Measurements from ENCODE around the gene RNF213.
"Not testable (repeated sequence)": the region's sequence is repeated elsewhere in the genome, so short reads cannot be mapped to it uniquely, and the experiment has no call there.

Gene RNF213

DNA sequence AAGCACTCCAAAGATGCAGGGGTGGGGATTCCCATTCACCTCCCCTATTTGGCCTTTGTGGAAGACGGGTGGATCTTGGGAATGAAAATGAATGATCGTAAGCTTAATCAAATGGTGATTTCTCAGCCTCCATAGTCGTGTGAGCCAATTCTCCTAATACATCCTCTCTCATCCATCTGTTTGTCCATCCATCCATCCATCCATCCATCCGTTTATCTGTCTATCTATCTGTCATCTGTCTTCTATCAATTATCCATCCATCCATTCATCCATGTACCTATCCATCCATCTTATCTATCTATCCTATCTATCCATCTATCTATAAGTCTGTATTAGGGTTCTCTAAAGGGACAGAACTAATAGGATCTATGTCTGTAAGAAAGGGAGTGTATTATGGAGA is 7.8 kb downstream of the RNF213 start:
- no peak for DNase-seq (ENCODE audit: low read depth in 2 of 2)

DNA sequence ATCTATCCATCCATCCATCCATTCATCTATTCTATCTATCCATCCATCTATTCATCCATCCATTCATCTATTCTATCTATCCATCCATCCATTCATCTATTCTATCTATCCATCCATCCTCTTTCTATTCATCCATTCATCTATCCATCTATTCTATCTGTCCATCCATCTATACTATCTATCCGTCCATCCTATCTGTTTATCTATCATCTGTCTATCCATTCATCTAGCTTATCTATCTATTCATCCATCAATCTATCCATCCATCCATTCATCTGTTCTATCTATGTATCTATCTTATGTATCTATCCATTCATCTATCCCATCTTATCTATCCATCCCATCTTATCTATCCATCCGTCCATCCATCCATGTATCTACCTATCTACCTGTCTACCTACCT is 8.8 kb downstream of the RNF213 start:
- no peak for DNase-seq (ENCODE audit: low read depth in 2 of 2)

DNA sequence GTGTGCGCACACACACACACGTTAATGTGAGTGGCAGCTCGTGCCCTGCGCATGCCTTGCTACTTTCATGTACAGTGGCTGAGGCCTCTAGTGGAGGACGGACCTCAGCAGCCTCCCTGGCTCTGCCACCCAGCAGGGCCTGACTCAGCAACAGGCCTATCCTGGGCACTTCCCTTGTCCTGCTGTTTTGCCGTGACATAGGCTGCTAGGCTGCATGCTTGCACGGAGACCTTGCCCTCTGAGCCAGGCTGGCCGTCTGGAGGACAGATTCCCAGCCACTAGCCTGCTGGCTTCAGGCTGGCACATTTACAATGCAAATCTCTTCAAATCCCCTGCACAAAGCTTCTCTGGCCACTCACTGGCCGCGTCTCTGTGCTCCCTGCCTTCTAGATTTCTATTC is 9.5 kb downstream of the RNF213 start:
- DNase-seq (ENCODE audit: low read depth in 2 of 2), result no peak

DNA sequence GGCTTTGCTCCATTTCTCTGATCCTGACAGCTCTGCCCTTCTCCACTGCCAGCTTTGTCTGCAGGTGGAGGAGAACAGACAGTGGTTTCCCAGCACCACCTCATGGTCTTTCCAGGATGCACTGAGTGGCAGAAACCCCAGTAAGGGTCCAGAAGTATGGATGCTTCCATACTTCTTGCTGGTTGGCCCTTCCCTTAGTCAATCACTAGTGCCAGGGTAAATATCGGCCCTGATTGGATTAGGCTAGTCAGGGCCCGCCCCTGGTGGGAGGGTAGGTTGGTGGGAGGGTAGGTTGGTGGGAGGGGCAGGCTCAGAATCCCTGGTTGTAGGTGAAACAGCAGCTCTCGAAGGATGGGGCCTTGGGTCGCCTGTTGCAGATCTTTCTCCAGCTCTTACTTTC is 10.2 kb downstream of the RNF213 start:
- DNase-seq (ENCODE audit: low read depth in 2 of 2), result no peak

DNA sequence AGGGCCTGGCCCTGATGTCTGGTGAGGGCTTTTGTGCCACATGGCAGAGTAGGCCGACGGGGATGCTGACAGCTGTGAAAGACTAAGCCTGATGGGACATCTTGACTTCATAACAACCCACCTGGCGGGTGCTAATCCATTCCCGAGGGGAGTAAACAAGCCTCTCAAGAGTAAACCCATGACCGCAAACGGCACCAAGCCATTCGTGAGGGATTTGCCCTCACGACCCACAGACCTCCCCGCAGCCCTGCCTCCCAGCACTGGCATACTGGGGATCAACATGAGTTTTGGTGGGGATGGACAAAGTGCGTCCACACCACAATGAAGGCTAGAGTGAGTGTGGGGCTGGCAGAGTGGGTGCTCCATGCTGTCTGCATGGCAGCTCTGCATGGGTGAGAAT is 11.7 kb downstream of the RNF213 start:
- DNase-seq (ENCODE audit: low read depth in 2 of 2), result no peak

DNA sequence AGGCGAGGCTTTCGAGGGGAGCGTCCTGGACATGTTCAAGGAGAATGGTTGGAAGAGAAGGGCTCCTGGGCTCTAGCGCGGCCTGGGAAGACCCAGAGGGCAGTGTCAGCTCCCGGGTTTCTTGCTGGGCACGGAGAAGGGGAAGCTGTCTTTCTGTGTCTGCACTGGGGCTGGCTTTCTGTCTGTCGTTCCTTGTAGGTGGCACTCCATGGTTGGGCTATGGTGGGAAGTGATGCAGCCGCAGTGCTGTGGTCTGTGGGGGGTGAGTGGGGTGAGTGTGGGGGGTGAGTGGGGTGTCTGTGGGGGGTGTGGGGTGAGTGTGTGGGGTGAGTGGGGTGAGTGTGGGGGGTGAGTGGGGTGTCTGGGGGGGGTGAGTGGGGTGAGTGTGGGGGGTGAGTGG is 13.7 kb downstream of the RNF213 start:
- no peak for DNase-seq (ENCODE audit: low read depth in 2 of 2)

DNA sequence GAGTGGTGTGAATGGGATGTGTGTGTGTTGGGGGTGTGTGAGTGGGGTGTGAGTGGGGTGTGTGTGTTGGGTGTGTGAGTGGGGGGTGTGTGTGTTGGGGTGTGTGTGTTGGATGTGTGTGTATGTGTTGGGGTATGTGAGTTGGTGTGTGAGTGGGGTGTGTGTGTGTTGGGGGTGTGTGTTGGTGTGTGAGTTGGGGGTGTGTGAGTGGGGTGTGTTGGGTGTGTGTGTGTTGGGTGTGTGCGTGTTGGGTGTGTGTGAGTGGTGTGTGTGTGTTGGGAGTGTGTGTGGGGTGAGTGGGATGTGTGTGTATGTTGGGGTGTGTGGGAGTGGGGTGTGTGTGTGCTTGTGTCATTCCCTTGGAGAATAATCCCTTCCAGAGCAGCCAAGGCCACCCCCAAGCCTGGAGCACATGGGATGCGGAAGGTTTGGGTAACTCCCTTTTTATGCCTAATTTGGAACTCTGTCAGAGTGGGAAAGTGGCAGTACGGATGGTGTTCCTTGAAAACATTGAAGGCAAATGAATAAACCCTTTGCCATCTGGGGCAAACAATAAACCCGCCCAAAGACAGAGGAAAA is 14.3 kb downstream of the RNF213 start:
- no peak for DNase-seq (ENCODE audit: low read depth in 2 of 2)

DNA sequence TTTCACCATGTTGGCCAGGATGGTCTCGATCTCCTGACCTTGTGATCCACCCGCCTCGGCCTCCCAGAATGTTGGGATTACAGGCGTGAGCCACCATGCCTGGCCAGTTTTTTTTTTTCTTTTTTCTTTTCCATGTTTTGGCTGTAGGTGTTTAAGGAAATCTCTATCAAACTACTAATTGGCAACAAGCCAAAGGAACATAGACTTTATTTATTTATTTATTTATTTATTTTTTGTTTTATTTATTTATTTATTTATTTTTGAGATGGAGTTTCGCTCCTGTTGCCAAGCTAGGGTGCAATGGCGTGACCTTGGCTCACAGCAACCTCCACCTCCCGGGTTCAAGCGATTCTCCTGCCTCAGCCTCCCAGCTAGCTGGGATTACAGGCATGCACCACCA is 15.2 kb downstream of the RNF213 start:
- DNase-seq (ENCODE audit: low read depth in 2 of 2), result not testable (repeated sequence)

DNA sequence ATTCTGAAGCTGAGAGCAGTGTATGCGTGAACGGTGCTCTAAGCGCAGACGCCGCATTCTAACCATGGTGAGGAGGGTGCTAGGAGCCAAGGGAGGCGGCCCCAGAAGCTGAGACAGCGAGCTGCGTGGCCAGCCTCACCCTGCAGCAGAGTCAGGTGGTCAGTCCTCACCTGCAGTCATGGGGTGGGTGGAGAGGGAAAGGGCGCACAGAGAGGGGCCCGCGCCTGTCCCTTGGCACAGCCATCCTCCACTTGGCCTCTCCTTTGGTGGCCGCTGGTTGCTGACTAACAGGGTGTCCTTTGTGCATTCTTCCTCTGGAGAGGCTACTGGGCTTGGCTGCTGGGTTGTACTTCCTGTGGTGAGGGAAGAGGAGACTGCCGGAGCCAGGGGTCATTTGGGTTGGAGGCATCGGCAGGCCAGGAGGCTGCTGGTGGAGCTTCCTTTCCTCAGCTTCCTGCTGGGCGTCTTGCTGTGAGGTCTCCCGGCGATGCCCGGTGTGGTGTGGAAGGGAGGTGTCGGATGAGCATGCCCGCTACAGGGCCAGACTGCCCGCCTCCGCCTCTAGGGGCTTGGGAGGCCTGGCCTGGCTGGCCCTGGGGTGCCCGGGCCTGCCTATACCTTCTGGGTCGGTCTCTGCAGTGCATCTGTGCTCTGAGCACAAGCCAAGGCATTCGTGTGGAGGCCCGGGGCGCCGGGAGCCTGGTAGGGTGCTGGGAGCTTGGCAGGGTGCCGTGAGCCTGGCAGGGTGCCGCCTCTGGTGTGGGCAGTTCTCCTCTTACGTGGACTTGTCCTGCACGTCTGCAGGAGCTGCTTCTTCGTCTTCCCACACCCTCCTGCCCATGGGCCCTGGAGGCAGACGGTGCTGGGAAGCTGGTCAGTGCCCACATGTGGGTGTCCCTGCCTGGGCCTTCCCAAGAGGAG is 17.4 kb downstream of the RNF213 start:
- DNase-seq (ENCODE audit: low read depth in 2 of 2), result no peak

DNA sequence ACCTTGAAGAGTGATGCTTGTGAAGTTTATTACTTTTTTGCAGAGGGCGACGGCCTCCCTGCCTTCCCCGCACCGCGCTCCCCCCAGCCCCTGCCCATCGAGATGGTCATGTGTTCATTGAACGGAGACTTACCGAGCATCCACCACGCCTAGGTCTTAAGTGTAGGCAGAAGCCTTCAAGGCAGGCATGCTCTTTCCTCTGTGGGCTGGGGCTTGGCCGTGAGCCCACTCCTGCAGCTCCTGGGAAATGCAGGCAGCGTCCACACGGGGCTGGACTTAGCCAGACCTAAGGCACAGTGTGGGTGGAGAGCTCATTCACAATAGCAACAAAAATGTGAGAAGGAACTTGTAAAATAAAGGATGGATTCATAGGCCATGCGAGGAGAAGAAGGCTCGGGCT is 19.2 kb downstream of the RNF213 start:
- DNase-seq (ENCODE audit: low read depth in 2 of 2), result no peak

DNA sequence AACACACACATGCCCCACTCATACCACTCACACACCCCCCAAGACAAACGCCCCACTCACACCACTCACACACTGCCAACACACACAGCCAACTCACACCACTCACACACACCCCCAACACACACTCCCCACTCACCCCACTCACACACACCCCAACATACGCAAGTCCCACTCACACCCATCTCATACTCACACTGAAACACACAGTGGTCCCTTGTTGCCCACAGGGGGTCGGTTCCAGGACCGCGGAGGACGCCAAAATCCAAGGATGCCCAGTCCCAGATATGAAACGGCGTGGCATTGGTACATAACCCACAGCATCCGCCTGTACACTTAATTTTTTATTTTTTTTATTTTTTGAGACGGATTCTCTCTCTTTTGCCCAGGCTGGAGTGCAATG is 20.9 kb downstream of the RNF213 start:
- DNase-seq (ENCODE audit: low read depth in 2 of 2), result no peak

DNA sequence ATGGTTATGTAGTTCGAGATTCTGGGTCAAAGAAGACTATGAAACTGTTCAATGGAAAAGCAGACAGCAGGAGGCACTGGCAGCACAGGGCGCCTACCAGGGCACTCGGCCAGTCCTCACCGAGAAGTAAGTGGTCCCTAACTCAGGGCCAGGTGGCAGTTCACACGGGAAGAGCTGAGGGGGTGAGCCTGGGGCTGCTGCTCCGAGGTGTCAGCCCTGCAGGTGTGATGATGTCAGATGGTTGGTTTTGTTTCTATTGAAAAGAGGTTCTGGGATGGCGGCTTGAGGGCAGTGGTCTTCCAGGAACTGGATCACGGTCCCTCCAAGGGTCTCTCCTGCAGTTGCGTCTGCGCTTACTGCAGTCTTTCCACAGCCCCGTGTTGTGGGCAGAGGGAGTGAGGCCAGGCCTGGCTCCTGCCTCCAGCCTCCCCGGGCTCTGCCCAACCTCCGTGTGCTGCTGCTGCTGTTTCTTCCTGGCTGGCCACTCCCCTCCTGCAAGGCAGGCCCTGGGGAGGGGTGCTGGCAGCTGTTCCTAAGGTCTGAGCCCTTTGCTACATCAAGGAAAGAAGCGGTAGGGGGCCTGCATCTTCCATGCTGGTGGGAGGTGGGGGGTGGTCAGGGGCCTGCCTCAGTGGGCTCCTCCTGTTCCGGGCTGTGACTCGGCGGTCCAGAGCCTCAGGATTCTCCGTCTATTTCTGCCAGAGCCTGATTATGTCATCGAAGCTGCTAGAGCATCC is 22.6 kb downstream of the RNF213 start:
- no peak for DNase-seq (ENCODE audit: low read depth in 2 of 2)

DNA sequence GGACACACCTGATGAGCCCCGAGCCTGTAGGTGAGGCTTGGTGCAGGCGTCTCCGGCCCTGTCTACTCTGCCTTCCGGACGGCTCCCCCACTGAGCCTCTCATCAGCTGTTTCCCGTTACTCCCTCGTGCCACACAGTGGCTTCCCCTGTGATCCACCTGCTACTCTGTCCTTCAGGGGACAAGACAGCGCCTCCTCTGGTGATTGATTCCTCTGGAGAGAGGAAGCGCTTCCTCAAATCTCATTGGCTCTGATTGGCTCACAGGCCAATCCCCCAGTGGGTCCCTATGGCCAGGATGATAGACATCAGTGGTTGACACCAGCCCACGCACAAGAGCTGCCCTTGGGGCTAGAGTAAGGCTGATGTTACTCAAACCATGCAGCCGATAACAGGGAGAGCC is 24.0 kb downstream of the RNF213 start:
- no peak for DNase-seq (ENCODE audit: low read depth in 2 of 2)

DNA sequence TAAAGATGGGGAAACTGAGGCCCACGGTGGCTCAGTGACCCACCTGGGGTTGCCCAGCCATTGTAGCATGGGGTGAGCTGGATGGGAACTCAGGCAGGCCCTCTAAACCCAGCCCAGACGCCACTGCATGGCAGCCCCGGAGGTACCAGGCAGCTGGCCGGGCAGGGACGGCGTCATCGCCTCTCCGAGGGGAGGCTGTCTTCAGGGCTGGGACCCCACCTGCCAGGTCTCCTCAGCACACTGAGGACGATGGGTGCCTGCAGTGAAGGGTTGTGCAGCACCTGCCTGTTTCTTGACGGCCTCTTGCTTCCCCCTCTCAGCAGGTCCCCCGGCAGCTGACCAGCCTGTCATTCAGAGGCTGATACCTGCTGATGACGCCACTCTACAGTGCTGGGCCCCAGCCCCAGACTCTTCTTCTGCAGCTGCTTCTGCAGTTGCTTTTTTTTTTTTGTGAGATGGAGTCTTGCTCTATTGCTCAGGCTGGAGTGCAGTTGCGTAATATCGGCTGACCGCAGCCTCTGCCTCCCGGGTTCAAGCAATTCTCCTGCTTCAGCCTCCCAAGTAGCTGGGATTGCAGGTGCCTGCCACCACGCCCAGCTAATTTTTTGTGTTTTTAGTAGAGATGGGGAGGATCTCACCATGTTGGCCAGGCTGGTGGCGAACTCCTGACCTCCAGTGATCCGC is 24.7 kb downstream of the RNF213 start:
- no peak for DNase-seq (ENCODE audit: low read depth in 2 of 2)

DNA sequence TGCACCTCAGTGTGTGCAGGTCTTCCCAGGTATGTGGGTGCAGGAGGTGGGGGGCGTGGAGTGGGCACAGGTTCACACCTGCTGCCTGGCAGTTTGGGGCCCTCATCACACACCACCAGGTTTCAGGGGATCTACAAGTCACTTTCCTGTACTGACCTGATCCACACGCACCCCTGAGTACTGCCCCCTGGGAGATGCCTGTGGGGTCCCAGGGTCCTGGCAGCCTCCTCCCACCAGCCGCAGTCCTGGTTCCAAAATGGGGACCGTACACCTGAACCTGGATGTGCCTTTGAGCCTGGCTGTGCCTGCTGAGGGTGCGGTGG is 25.9 kb downstream of the RNF213 start:
- DNase-seq (ENCODE audit: low read depth in 2 of 2), result no peak

DNA sequence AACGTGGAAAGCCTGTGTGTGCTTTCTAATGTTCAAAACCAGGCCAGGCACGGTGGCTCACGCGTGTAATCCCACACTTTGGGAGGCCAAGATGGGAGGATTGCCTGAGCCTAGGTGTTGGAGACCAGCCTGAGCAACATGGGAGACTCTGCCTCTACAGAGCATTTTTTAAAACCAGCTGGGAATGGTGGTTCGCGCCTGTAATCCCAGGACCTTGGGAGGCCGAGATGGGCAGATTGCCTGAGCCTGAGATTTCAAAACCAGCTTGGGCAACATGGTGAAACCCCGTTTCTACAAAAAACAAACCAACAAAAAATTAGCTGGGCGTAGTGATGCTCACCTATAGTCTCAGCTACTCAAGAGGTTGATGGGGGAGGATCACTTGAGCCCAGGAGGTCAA is 26.4 kb downstream of the RNF213 start:
- no peak for DNase-seq (ENCODE audit: low read depth in 2 of 2)

DNA sequence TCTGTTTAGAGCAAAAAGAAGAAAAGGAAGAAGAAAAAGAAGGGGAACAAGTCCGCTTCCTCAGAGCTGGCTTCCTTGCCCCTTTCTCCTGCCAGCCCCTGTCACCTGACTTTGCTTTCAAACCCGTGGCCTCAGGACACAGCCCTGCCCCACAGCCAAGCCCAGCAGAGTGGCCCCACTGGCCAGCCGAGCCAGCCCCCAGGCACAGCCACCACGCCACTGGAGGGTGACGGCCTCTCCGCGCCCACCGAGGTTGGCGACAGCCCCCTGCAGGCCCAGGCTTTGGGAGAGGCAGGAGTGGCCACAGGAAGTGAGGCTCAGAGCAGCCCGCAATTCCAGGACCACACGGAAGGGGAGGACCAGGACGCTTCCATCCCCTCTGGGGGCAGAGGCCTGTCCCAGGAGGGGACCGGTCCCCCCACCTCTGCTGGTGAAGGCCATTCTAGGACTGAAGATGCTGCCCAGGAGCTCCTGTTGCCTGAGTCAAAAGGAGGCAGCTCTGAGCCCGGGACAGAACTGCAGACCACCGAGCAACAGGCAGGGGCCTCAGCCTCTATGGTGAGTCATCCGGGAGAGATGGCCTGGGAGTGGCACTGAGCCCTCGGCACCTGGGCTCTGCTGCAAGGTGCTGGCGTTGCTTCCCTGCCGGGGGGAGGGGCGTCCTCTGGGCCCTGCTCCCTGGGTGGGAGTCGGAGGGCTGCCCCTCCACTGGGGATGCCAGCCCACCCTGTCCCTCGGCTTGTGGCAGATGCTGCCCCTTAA is 27.3 kb downstream of the RNF213 start:
- DNase-seq (ENCODE audit: low read depth in 2 of 2), result no peak

DNA sequence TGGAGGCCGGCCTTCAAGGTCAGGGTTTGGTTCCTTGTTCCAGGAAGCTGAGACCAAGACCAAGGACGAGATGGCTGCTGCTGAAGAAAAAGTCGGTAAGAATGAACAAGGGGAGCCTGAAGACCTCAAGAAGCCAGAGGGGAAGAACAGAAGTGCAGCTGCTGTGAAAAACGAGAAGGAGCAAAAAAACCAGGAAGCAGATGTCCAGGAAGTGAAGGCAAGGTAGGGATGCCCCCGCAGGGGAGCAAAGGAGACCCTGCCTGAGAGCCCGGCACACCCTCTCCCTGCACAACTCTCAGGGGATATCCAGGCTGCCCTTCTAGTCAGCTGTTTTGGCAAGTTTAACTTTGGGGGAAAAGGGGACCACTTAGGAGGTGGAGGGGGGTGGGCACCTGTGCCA is 29.0 kb downstream of the RNF213 start:
- no peak for DNase-seq (ENCODE audit: low read depth in 2 of 2)

DNA sequence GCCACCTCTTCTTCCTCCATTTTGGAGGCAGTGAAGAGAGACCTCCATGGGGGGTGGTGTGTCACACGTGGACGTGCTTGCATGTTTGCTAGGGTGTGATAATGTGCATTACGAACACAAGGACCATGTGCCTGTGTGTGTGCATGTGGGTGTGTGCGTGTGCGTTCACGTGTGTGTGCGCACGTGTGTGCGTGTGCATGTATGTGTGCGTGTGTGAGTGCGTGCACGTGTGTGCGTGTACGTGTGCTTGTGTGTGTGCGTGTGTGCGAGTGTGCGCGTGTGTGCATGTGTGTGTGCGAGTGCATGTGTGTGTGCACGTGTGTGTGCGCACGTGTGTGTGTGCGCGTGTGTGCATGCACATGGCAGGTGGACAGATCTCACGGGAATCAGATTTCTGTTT is 29.5 kb downstream of the RNF213 start:
- no peak for DNase-seq (ENCODE audit: low read depth in 2 of 2)

DNA sequence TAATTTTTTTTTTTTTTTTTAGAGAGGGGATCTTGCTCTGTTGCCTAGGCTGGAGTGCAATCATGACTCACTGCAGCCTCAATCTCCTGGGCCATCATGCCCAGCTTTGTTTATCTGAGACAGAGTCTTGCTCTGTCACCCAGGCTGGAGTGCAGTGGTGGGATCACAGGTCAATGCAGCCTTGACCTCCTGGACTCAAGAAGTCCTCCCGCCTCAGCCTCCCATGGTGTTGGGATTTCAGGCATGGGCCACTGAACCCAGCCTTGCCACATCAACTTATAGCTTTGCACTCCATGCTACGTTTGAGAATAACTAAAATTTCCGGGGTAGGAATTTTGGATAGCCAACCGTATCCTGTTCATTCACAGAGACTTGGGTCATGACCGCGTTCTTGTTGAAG is 30.6 kb downstream of the RNF213 start:
- DNase-seq (ENCODE audit: low read depth in 2 of 2), result no peak

DNA sequence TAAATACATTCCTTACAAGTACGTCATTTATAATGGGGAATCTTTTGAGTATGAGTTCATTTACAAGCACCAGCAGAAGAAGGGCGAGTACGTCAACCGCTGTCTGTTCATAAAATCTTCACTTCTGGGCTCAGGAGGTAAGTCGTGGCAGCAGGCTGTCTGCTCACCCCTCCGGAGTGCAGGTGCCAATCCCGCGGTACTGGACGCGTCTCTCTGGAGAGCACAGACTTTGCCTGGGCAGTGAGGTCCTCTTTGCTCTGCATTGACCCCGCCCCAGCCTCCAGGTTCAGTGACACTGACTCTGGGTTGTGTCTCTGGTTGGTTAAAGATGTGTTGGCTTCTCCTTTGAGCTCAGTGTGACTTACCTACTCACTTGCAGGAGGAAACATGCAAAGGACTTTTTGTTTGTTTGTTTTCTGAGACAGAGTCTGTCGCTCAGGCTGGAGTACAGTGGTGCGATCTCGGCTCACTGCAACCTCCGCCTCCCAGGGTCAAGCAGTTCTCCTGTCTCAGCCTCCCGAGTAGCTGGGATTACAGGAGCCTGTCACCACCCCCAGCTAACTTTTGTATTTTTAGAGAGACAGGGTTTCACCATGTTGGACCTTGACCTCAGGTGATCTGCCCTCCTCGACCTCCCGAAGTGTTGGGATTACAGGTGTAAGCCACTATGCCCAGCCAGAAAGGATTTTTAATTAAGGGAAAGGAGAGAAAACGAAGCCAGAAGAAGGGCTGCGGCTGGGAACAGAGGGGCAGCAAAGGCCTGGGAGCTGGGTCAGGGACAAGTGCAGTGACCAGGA is 31.2 kb downstream of the RNF213 start:
- DNase-seq (ENCODE audit: low read depth in 2 of 2), result no peak

All from stimulated activated CD4-positive, alpha-beta T cell treated with anti-CD3 and anti-CD28 coated beads, Interleukin-15, amount 100 ng/mL, for 48 hours (primary cell).